ENCODE data around the gene VPS45.
"Not testable (repeated sequence)": the region's sequence is repeated elsewhere in the genome, so short reads cannot be mapped to it uniquely, and the experiment has no call there.

VPS45 gene

GRCh38 chr1:150135400-150135799, 67.8 kb downstream of the VPS45 start:
- not testable (repeated sequence) for FAIRE-seq

GRCh38 chr1:150138044-150138443, 70.5 kb downstream of the VPS45 start:
- no peak for FAIRE-seq

GRCh38 chr1:150141452-150141851, 73.9 kb downstream of the VPS45 start:
- FAIRE-seq = no peak

GRCh38 chr1:150142083-150142482, 74.5 kb downstream of the VPS45 start:
- FAIRE-seq = no peak

- no peak for FAIRE-seq
Measured at GRCh38 chr1:150144606-150145005, 77.0 kb downstream of the VPS45 start.

- not testable (repeated sequence) for FAIRE-seq
Measured at GRCh38 chr1:150146016-150146415, 78.4 kb downstream of the VPS45 start.

- FAIRE-seq = no peak
Measured at GRCh38 chr1:150146849-150147542, 79.4 kb downstream of the VPS45 start.

GRCh38 chr1:150148837-150149270, 81.3 kb downstream of the VPS45 start:
- no peak for FAIRE-seq

GRCh38 chr1:150149271-150150132, 81.9 kb downstream of the VPS45 start, which contains the start of gene PLEKHO1:
TSS of gene PLEKHO1 (plus strand) at chr1:150149916. CDS start at chr1:150150258, 342 bp downstream.
- FAIRE-seq = no peak

- no peak for FAIRE-seq
Measured at GRCh38 chr1:150150133-150151021, 82.8 kb downstream of the VPS45 start.

GRCh38 chr1:150151291-150152181, 84.0 kb downstream of the VPS45 start:
- no peak for FAIRE-seq

- no peak for FAIRE-seq
Measured at GRCh38 chr1:150152182-150152536, 84.6 kb downstream of the VPS45 start.

- no peak for FAIRE-seq
Measured at GRCh38 chr1:150152772-150153456, 85.3 kb downstream of the VPS45 start.

GRCh38 chr1:150154143-150154542, 86.6 kb downstream of the VPS45 start:
- no peak for FAIRE-seq

- no peak for FAIRE-seq
Measured at GRCh38 chr1:150155413-150156071, 88.0 kb downstream of the VPS45 start.

GRCh38 chr1:150156868-150157603, 89.5 kb downstream of the VPS45 start:
- FAIRE-seq = no peak

GRCh38 chr1:150159550-150159949, 92.0 kb downstream of the VPS45 start:
- no peak for FAIRE-seq

GRCh38 chr1:150160964-150161621, 93.5 kb downstream of the VPS45 start:
- no peak for FAIRE-seq
